ENCODE measurements around the gene MMP24.

Gene MMP24

DNA sequence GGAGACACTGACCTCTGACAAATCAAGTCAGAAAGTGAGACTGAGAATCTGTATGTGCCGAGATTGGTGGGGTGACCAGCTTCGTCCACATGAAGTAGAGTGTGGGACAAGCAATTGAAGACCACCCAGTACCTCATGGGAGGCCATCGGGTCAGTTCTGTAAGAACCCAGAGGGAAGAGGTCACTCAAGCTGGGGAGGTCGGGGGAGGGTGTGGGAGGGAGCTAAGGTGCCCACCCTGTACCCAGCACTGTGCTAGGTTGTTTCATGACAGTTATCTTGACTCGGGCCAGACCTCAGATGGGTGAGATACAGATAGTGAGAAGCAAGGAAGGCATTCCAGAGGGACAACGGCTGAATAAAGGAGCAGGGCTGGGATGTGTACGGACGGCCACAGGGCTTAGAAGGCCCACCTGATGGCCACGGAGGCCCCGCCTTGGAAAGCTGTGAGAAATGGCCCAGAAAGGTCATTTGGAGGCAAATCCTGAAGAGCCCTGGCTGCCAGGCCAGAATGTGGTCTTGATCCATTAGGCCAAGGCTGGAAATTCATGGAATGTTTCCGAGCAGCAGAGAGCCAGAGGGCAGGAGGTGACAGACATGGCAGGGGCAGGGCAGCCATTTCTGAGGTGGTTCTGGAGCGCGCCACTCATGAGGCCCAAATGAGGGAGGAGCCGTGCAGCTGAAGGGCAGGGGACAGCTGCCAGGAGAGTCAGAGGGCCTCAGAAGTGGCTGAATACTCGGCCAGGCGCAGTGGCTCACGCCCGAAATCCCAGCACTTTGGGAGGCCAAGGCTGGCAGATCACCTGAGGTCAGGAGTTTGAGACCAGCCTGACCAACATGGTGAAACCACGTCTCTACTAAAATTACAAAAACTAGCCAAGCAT, 43.8 kb downstream of the MMP24 start:
- DNase-seq (ENCODE audit: low read depth): no peak
- H3K4me3 ChIP-seq (replicated peaks; ENCODE audit: low read depth, low read length): no peak overlapping the region
- TF ChIP-seq, protein P1, sequence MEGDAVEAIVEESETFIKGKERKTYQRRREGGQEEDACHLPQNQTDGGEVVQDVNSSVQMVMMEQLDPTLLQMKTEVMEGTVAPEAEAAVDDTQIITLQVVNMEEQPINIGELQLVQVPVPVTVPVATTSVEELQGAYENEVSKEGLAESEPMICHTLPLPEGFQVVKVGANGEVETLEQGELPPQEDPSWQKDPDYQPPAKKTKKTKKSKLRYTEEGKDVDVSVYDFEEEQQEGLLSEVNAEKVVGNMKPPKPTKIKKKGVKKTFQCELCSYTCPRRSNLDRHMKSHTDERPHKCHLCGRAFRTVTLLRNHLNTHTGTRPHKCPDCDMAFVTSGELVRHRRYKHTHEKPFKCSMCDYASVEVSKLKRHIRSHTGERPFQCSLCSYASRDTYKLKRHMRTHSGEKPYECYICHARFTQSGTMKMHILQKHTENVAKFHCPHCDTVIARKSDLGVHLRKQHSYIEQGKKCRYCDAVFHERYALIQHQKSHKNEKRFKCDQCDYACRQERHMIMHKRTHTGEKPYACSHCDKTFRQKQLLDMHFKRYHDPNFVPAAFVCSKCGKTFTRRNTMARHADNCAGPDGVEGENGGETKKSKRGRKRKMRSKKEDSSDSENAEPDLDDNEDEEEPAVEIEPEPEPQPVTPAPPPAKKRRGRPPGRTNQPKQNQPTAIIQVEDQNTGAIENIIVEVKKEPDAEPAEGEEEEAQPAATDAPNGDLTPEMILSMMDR (IDR thresholded peaks at IDR 0.05; ENCODE audit: low read length, missing control alignments): no peak

DNA sequence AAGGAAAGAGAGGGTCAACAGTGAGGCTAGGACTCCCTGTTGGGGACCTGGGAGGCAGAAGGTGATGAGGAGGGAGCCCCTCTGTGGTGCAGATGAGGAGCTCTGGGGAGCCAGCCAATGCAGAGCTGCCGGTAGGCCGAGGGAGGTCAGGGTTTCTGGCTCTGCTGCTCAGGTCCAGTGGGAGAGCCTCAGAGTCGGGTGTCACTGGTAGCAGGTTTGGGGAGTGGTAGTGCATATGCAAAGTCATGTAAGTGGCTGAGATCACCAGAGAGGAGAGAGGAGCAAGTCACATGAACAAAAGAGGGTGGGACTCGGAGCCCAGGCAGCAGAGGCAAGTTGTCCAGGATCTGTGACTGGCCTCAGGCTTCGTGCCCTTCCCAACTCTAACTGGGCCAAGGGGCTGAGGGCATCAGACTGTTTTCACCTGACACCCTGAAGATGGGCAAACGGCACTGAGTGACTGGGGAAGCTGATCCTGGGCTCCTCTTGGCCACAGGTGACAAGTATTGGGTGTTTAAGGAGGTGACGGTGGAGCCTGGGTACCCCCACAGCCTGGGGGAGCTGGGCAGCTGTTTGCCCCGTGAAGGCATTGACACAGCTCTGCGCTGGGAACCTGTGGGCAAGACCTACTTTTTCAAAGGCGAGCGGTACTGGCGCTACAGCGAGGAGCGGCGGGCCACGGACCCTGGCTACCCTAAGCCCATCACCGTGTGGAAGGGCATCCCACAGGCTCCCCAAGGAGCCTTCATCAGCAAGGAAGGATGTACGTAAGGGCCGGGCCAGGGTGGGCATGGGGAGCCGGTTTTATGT, 44.8 kb downstream of the MMP24 start:
- no peak for DNase-seq (ENCODE audit: low read depth)
- H3K4me3 ChIP-seq (replicated peaks; ENCODE audit: low read depth, low read length): no peak overlapping the region
- TF ChIP-seq, protein P1 (IDR thresholded peaks at IDR 0.05; ENCODE audit: low read length, missing control alignments): no peak

DNA sequence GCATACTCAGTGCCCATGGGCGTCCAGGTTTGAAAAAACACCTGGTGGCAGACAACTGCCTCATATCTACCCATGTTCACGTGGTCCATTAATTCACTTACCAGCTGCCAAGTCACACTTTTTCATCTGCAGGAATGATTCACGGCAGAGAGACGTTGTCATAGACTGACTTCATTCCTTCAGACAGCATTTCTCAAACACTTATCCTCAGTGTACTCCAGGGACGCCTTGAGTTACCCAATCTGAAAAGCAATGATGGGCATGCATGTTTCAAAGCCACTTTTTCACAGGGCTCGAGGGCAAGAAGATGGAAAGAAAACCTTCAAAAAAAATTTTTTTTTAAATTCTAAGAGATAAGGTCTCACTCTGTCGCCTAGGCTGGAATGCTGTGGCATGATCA, 45.4 kb downstream of the MMP24 start:
- DNase-seq (ENCODE audit: low read depth): peak; percentile 44
- TF ChIP-seq, protein P1 (IDR thresholded peaks at IDR 0.05; ENCODE audit: low read length, missing control alignments): no peak
- H3K4me3 ChIP-seq (replicated peaks; ENCODE audit: low read depth, low read length): no peak overlapping the region

DNA sequence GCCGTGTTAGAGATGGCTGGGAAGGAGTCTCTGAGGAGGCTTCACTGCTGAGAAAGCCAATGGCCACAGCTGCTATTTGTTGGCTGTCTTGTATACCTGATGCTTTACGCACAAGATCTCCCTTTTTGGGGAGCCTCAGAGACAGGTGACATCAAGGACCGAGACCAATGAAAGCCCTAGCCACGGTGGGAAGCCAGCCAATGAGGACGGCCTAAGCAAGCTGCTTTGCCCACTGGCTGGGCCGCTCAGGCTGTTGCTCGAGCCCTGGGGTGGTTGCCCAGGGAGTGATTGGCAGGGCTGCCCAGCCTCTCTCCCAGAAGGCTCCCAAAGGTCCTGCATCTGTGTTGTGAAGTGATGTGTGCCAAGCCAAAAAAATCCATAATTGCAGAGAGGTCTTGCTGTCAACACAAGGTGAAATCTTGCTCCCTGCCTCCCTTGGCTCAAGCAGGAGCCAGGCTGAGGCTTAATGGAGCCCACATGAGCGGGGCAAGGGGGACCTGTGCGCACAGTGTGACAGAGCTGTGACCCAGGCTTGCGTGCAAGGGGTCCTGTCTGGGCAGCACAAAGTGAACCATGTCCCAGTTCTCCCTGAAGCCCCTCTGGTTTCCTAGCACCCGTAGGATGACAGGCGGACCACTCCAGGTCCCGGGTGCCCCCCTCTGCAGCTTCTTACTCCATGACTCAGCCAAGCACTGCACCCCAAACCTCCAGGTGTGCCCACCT, 47.1 kb downstream of the MMP24 start:
- H3K4me3 ChIP-seq (replicated peaks; ENCODE audit: low read depth, low read length): no peak overlapping the region
- DNase-seq (ENCODE audit: low read depth): no peak
- TF ChIP-seq, protein P1 (IDR thresholded peaks at IDR 0.05; ENCODE audit: low read length, missing control alignments): no peak

DNA sequence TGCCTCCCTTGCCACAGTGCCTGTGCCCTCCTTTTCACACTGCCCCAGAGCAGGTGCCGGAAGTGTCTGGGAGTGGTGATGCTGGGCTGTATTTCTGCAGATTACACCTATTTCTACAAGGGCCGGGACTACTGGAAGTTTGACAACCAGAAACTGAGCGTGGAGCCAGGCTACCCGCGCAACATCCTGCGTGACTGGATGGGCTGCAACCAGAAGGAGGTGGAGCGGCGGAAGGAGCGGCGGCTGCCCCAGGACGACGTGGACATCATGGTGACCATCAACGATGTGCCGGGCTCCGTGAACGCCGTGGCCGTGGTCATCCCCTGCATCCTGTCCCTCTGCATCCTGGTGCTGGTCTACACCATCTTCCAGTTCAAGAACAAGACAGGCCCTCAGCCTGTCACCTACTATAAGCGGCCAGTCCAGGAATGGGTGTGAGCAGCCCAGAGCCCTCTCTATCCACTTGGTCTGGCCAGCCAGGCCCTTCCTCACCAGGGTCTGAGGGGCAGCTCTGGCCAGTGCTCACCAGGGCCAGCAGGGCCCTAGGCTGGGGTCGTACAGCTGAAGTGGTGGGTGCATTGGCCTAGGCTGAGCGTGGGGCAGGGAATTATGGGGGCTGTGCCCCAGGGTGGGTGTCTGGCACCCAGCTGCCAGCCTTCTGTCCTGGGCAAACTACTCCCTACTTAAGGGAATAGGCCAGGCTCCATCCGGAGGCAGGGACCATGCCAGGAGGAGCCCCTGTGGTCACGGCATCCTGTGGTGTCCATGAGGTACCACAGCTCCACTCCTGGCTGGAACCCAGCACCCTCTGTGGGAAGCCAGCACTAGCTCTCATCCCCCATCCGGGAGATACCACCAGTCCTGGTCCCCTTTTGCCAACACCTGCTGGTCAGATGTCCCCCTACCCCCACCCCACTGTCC, 47.9 kb downstream of the MMP24 start:
- no peak overlapping the region for H3K4me3 ChIP-seq (replicated peaks; ENCODE audit: low read depth, low read length)
- DNase-seq (ENCODE audit: low read depth): no peak
- TF ChIP-seq, protein P1 (IDR thresholded peaks at IDR 0.05; ENCODE audit: low read length, missing control alignments): no peak

DNA sequence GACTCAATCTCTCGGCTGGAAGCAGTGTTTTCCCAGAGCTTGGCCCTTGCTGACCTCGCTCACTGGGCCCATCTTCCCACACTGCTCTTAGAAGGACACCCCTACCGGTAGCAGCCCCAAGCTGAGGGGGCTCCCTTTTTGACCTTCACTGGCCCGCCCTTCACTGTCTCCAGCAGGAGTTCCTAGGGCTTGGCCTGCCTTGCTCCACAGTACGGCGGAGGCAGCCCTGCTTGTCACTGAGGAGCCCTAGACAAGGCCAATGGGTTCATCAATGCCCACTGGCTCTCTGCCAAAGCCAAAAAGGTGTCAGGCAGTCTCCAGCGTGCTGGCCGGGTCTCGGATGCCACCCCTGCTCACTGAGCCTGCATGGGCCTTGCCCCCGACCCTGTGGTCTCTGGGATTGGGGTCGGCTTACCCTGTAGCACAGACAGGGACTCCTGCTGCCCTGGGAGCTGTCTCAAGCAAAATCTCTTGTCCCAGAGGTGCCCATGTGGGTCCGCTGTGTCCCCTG, 49.3 kb downstream of the MMP24 start:
- TF ChIP-seq, protein P1 (IDR thresholded peaks at IDR 0.05; ENCODE audit: low read length, missing control alignments): no peak
- H3K4me3 ChIP-seq (replicated peaks; ENCODE audit: low read depth, low read length): no peak overlapping the region
- no peak for DNase-seq (ENCODE audit: low read depth)
